ENCODE data around the gene ADCYAP1R1. TPM values are rescaled to one million over a fixed set of nuclear protein-coding genes. Genes with fewer than 3 reads are reported as not detected.

ADCYAP1R1 gene
- total RNA-seq, 1 donor from 2014 or later, result 2.9 TPM

DNA sequence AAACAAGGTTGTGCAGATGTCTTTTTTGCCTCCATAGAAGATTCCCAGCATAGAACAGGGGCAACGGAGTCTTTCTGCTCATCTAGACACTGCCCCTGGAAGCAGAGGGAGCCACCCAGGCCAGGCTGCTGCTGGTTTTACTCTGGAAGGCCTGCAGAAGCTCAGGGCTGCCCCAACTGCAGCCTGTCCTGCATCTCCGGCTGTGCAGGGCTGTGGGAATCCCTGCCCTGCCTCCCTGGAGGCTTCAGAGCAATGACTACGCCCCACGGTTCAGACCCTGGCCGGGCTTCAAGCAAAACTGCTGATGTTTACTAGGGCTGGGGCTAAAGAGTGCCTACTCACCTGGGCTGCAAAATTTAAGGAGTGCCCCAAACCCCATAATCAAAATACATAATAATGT lies 44.5 kb upstream of the ADCYAP1R1 start:
- no peak overlapping the region for H3K27ac ChIP-seq
- H3K27me3 ChIP-seq (ENCODE audit: low read depth), result no peaks in the 10 kb centered on the region
- intact Hi-C loops (cut with DNase I), result no loop called here
- TF ChIP-seq, protein P1, sequence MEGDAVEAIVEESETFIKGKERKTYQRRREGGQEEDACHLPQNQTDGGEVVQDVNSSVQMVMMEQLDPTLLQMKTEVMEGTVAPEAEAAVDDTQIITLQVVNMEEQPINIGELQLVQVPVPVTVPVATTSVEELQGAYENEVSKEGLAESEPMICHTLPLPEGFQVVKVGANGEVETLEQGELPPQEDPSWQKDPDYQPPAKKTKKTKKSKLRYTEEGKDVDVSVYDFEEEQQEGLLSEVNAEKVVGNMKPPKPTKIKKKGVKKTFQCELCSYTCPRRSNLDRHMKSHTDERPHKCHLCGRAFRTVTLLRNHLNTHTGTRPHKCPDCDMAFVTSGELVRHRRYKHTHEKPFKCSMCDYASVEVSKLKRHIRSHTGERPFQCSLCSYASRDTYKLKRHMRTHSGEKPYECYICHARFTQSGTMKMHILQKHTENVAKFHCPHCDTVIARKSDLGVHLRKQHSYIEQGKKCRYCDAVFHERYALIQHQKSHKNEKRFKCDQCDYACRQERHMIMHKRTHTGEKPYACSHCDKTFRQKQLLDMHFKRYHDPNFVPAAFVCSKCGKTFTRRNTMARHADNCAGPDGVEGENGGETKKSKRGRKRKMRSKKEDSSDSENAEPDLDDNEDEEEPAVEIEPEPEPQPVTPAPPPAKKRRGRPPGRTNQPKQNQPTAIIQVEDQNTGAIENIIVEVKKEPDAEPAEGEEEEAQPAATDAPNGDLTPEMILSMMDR (IDR thresholded peaks at IDR 0.05), result no peak
- H3K9me3 ChIP-seq, result no peaks in the 10 kb centered on the region
- H3K36me3 ChIP-seq, result no peaks in the 10 kb centered on the region
- DNase-seq (no peak), ATAC-seq (no peak)
- H3K4me1 ChIP-seq, result no peaks in the 10 kb centered on the region
- no peak overlapping the region for H3K4me3 ChIP-seq

DNA sequence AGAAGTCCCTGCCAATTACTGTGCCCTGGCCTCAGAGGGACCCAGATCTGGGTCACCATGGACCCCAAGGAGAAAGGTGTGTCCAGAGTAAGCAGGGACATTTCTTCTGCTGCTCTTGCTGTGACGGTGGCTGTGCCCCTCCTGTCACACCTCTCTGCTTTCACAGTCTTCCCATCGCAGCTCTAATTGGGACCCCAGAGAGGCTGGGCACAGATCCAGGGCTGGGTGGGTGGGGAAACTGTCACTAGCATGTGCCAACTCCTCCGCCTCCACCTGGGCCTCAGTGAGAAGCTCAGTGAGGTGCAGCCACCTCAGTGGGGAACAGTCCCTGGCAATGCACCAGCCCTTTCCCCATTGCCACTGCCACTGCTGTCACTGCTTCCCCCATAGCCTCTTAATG lies 37.3 kb upstream of the ADCYAP1R1 start:
- ATAC-seq, result no peak
- TF ChIP-seq, protein P1 (IDR thresholded peaks at IDR 0.05), result no peak

DNA sequence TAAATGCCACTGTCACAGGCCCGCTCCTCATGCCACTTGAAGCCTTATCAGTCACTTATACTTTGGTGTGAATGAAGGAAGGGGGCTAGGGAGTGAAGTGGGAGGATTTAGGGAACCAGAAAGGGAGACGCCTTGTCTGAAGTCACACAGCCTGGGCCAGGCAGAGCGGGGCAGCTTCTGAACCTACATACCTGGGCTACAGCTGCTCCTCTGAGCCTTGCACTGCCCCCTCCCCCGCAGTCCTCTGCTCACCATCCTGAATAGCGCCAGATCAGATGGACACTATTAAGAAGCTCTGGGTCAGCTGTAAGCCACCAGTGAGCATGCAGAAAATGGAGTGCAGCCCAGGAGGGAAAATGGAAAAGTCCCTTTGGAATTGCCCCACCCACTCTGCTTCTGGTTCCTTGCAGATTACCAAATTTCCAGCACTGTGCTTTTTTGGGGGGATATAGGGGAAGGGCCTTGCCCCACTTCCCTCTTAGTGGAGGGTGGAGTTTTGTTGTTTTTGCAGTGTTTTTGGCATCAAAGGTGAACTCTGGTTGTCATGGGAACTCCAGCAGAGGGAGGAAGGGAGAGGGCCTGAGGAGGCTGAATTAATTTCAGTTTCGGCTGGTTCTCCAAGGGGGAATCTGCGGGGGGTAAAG lies 35.0 kb upstream of the ADCYAP1R1 start:
- TF ChIP-seq, protein P1 (IDR thresholded peaks at IDR 0.05), result no peak
- Histone ChIP-seq H3K27me3 (ENCODE audit: low read depth) (no peaks in the 10 kb centered on the region), H3K4me1 (no peaks in the 10 kb centered on the region), H3K4me3 (no peak overlapping the region), H3K27ac (no peak overlapping the region), H3K36me3 (no peaks in the 10 kb centered on the region), H3K9me3 (no peaks in the 10 kb centered on the region)
- peak in 1 of 2 donors; percentile 17 for ATAC-seq
- intact Hi-C loops (cut with DNase I), result no loop called here
- no peak for DNase-seq

More for the DNA sequence above, 37.3 kb upstream of the ADCYAP1R1 start:
- Histone ChIP-seq H3K27me3 (ENCODE audit: low read depth) (no peaks in the 10 kb centered on the region), H3K36me3 (no peaks in the 10 kb centered on the region), H3K4me3 (no peak overlapping the region), H3K27ac (no peak overlapping the region), H3K4me1 (no peaks in the 10 kb centered on the region), H3K9me3 (no peaks in the 10 kb centered on the region)
- intact Hi-C loops (cut with DNase I), result no loop called here
- no peak for DNase-seq

DNA sequence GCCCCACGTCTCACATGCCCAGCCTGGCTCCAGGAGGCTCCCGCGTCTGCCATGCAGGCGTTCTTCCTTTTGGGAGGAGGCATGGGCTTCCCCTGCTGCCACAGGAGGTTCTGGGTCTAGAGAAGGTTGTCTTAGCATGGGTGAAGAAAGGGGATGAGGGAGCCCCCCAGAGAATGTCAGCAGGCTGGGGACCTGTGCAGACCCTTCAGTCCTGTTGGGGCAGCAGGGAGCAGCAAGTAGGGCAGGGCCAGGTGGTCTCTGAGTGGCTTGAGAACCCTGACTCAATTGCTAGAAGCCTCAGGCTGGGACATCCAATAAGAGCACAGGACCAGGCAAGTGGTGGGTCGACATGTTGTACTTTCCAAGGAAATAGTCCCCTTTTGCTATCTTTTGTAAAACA lies 34.4 kb upstream of the ADCYAP1R1 start:
- TF ChIP-seq, protein P1 (IDR thresholded peaks at IDR 0.05), result no peak
- DNase-seq, result no peak
- Histone ChIP-seq H3K4me3 (no peak overlapping the region), H3K27ac (no peak overlapping the region), H3K36me3 (no peaks in the 10 kb centered on the region), H3K9me3 (no peaks in the 10 kb centered on the region), H3K27me3 (ENCODE audit: low read depth) (no peaks in the 10 kb centered on the region), H3K4me1 (no peaks in the 10 kb centered on the region)
- no peak for ATAC-seq
- intact Hi-C loops (cut with DNase I), result no loop called here

DNA sequence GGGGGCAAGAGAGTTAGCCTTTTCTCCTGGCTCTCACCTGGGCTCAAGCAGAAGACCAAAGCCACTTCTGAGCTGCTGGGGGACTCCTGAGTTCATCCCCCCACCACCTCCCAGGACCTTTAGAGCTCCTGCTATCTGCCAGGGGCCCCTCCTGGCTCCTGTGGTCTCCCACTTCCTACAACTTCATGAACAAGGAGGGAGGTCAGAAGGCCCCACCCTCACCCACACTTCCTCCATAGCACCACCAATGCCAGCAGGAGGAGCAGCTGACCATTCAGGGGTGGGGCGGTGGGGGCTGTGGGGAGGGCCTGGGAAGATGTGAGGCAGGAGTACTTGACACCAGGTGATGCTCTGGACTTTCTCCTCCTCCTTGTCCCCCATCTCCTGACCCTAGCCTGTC lies 32.6 kb upstream of the ADCYAP1R1 start:
- no peak for DNase-seq
- Histone ChIP-seq H3K9me3 (no peaks in the 10 kb centered on the region), H3K4me1 (no peaks in the 10 kb centered on the region), H3K4me3 (no peak overlapping the region), H3K36me3 (no peaks in the 10 kb centered on the region), H3K27me3 (ENCODE audit: low read depth) (no peaks in the 10 kb centered on the region), H3K27ac (no peak overlapping the region)
- intact Hi-C loops (cut with DNase I), result no loop called here
- ATAC-seq, result no peak
- TF ChIP-seq, protein P1 (IDR thresholded peaks at IDR 0.05), result no peak
